C4-2B (cell line): ENCODE results near the gene CNTN4.

ENCODE experiments used
- CTCF ChIP-seq: fragments of 450-650 bp; conservative IDR thresholded peaks from 2 replicates; pipeline ENCODE4 v1.5.1; 2017; ENCODE audit warnings: mild to moderate bottlenecking
- ZFX ChIP-seq: fragments of 450-650 bp; IDR thresholded peaks from 2 replicates; pipeline ENCODE4 v1.6.1; 2017

GRCh38 chr3:2992534-2992933 lies 893.9 kb downstream of the CNTN4 start:
- TF ChIP-seq CTCF = no peak
- TF ChIP-seq ZFX = no peak
